Hepatic stellate cell (primary cell): ENCODE results near the gene AEBP2.
"Not testable (repeated sequence)": the region's sequence is repeated elsewhere in the genome, so short reads cannot be mapped to it uniquely, and the experiment has no call there.

Experiments
- DNase-seq: peaks from one replicate; pipeline ENCODE4 v3.0.0; 2011; ENCODE audit warnings: low spot score

The AEBP2 gene

GRCh38 chr12:19421503-19422282 is 17.6 kb upstream of the AEBP2 start:
- DNase-seq: no peak

- DNase-seq: no peak
These were observed 15.9 kb upstream of the AEBP2 start for GRCh38 chr12:19423166-19423930.

DNA sequence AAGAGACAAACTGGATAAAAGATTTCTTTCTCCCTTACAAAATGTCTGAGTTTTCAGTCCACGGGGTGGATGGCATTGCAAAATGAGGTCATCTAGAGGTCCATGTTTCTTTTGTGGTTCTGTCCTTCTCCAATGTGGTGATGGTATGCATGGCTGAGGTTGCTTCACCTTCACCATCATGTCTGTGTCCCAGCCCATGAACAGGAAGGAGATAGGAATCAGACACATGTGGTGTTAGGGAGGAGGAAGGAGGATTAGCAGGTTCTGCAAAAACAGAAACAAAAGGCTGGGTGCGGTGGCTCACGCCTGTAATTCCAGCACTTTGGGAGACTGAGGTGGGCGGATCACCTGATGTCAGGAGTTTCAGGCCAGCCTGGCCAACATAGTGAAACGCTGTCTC is 11.0 kb upstream of the AEBP2 start:
- no peak for DNase-seq

- DNase-seq: not testable (repeated sequence)
These were observed 9.8 kb upstream of the AEBP2 start for GRCh38 chr12:19429491-19429890.

DNA sequence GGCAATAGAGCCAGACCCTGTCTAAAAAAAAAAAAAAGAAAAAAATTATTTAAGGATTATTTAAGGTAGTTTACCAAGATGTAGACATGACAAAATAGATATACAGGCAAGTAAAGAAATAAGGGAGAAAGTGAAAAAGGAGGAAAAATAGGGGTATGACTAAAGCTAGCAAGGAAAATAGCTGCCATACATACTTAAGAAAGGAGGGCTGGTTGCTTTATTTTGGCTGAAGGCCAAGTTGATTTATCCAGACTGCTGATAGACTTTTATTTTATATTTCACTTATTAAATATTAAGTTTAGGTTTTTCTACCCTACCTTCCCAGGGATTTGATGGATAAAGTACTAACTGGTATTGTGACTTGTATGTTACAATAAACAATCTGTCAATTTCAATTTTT is 8.3 kb upstream of the AEBP2 start:
- no peak for DNase-seq

DNA sequence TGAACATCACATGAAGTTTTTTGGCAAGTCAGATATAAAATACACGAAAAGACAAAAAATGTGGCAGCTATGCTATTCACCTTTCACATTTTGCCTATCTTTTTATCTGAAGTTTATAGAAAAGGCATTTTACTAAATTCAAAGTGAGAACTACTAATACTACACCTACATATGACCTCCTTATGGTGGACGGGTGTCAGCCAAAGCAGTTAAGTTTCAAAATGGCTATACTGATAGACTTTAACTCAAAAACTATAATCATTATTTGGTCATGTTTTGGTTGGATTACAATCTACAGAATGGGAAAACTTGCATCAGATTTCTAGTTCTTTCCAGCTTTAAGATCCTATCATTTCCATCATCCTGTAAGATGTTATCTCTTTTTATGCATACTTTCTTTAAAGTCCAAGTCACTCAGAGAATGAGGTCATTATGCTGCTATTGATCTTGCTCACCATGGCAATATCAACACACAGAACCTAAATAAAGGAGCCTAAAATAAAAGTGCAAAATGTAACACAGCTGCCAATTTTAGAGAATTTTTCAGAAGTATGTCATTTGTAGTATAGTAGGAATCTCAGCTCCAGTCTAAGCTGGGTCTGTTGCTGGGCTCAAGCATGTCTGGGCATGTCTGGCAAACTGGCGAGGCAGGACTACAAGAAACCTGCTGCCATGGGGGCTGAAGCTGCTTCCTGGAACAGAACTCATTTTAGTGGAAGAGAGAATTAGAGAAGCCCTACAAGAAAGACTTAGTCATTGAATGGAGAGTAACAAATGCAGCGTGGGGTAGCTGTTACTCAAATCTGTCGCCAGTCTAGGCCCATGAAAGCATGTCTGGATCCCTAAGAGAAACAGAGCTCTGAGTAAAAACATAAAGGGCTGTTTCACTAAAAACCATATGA is 7.6 kb upstream of the AEBP2 start:
- DNase-seq: peak; percentile 56

DNA sequence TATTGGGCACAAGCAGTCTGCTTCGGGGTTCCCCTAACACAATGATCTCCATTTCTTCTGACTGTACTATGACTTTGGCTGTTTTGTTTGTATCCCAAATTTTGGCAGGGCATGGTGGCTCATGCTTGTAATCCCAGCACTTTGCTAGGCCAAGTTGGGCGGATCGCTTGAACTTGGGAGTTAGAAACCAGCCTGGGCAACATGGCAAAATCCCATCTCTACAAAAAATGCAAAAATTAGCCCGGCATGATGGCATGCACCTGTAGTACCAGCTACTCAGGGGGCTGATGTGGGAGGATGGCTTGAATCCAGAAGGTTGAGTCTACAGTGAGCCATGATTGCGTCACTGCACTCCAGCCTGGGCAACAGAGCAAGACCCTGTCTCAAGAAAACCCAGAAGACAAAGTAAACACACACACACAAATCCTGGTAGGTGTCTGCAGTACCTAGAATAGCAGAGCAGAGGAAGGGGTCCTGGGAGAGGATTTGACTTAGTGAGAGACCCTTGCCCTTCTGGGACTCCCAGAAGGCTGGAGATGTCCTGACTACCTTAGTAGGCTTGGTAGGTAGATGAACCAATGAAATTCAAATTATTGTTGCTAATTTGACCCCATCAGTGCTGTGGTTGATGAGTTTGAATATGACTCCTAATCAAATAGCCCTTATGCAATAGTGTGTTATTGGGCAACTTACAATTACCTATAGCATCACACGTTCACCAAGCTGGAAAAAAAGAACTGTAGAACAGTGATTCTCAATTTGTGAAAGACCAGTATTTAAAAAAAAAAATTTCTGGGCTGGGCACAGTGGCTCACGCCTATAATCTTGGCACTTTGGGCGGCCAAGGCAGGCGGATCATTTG is 6.8 kb upstream of the AEBP2 start:
- no peak for DNase-seq

- no peak for DNase-seq
These were observed 4.8 kb upstream of the AEBP2 start for GRCh38 chr12:19434538-19434937.

GRCh38 chr12:19435831-19436497 is 3.3 kb upstream of the AEBP2 start:
- no peak for DNase-seq

DNA sequence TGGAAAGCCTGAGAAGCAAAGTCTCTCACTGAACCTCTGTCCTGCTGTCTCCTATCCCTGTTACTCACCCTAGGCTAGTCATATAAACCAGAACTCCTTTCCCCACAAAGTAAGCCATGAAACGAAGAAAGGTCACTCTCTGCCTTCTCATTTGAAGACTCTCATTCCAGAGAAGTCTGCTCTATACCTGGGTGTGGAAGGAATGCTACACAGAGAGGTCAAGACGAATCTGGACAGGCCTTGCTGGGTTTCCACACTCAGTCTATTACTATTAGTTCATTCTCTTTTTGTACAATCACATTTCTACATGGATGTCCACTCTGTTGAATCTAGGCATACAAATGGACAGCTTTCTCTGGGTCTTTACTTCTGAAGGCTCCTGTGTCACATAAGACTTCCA is 2.4 kb upstream of the AEBP2 start:
- no peak for DNase-seq

DNA sequence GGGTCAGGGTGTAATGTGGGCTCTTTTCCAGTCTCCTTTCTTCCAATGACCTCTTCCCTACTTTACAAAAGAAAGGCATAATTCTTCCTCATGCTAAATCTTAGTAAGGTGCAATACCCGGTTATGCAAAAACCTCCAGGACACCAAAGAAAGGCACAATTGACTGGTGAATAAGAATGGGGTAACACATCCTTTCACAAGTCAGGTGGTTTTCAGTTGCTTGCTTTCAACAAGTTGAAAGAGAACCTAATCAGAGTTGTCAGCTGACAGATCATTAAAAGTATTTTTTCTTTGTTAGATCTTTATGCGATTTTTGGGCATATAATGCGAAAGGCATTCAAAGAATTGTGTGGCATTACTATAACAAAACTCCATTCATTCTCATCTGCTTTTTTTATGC is 1.3 kb upstream of the AEBP2 start:
- no peak for DNase-seq

GRCh38 chr12:19440019-19440858 is 947 bp downstream of the AEBP2 start:
- peak; percentile 55 for DNase-seq

DNA sequence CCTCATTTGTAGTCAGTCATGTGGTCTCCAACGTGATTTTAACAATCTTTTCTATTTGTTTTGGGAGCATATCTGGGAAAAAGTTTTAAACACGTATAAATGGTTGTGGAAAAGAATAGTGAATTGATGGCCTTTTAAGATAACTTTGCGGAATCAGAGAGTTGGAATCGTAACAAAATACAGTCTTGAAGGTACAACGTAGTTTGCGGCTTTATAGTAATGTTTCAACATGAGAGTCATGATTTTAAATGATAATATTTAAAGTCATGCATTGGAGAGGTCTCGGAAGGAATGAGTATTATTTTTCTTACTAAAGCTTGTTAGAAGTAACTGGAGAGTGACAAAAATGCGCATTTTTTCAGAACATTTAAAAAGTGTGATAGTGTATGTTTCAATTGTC is 1.6 kb downstream of the AEBP2 start:
- no peak for DNase-seq

- DNase-seq: no peak
These were observed 4.3 kb downstream of the AEBP2 start for GRCh38 chr12:19443585-19443984.

GRCh38 chr12:19444097-19444496 is 4.8 kb downstream of the AEBP2 start:
- no peak for DNase-seq

DNA sequence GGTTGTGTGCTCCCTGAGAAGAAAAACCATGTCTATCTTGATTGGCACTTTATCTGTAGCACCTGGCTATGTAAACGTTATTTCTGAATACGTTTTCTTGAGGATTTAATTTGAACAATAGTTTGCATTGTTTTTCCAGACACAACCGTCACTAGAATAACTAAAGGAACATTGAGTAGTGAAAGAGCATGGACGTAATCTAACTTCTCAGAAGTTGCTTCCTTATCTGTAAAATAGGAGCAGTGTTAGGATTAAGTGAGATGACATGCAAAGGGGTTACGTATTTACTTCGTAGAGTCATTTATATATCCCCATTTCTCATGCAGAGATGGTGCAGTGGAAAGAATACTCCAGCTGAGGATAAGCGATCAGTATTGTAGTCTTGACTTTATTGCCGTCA is 8.1 kb downstream of the AEBP2 start:
- DNase-seq: no peak

- DNase-seq: no peak
These were observed 10.5 kb downstream of the AEBP2 start for GRCh38 chr12:19449814-19450213.

DNA sequence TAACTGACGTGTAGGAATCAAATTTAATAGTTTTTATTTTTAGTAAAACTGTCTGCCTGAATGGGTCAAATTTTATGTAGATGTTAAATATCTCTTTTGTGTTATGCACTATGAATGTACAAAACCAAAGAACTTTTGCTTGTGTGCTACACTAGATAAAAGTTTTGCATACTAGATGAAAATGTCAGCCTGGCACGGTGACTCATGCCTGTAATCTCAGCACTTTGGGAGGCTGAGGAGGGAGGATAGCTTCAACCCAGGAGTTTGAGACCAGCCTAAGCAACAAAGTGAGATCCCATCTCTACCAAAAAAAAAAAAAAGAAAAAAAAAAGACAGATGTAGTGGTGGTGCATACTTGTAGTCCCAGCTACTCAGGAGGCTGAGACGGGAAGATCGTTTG is 11.1 kb downstream of the AEBP2 start:
- no peak for DNase-seq

- no peak for DNase-seq
These were observed 11.9 kb downstream of the AEBP2 start for GRCh38 chr12:19451196-19451595.

- DNase-seq: no peak
These were observed 14.7 kb downstream of the AEBP2 start for GRCh38 chr12:19453961-19454360.
